Loucy (cell line): ENCODE measurements around the gene MCFD2.

ENCODE experiments used
- CTCF ChIP-seq: fragments of 200-600 bp; sonication (generic); conservative IDR thresholded peaks from 2 replicates; pipeline ENCODE4 v1.5.1; 2014; ENCODE audit warnings: mild to moderate bottlenecking, antibody characterized with exemption, low read length
- EZH2phosphoT487 ChIP-seq: fragments of 200-600 bp; IDR thresholded peaks from 2 replicates; pipeline ENCODE4 v1.6.1; 2018; ENCODE audit warnings: antibody characterized with exemption, mild to moderate bottlenecking, moderate library complexity, borderline replicate concordance

GRCh38 chr2:46951290-46952064 is 35.9 kb upstream of the MCFD2 start:
- TF ChIP-seq CTCF (no peak), EZH2phosphoT487 (no peak)
